Neuronal stem cell (in vitro differentiated cells): ENCODE measurements around the gene RAD51B.
A peak's percentile ranks its signal among the peaks of the same experiment; 100 is the strongest.

Experiments used
- DNase-seq: peaks from one replicate; pipeline ENCODE4 v3.0.0-alpha.2; 2013; ENCODE audit warnings: low spot score
- H2AFZ ChIP-seq: one replicate; pipeline ENCODE4 v1.6.1; 2013; ENCODE audit warnings: mild to moderate bottlenecking, low read length, inconsistent platforms
- H2AK5ac ChIP-seq: 2 replicates; pipeline ENCODE4 v1.6.1; 2013; ENCODE audit warnings: low read depth, mild to moderate bottlenecking, inconsistent platforms, low read length, moderate library complexity, mixed read lengths
- H2BK120ac ChIP-seq: 2 replicates; pipeline ENCODE4 v1.6.1; 2013; ENCODE audit warnings: low read depth, mild to moderate bottlenecking, inconsistent platforms, low read length, moderate library complexity, mixed read lengths
- H2BK12ac ChIP-seq: one replicate; pipeline ENCODE4 v1.6.1; 2013; ENCODE audit warnings: low read length, inconsistent platforms
- H2BK15ac ChIP-seq: 2 replicates; pipeline ENCODE4 v1.6.1; 2013; ENCODE audit warnings: mild to moderate bottlenecking, low read length, inconsistent platforms, mixed read lengths
- H2BK5ac ChIP-seq: one replicate; pipeline ENCODE4 v1.6.1; 2013; ENCODE audit warnings: inconsistent platforms, mild to moderate bottlenecking, low read length, moderate library complexity
- H3K14ac ChIP-seq: one replicate; pipeline ENCODE4 v1.6.1; 2013; ENCODE audit warnings: low read length, inconsistent platforms
- H3K18ac ChIP-seq: 2 replicates; pipeline ENCODE4 v1.6.1; 2013; ENCODE audit warnings: low read length, inconsistent platforms
- H3K23ac ChIP-seq: 2 replicates; pipeline ENCODE4 v1.6.1; 2013; ENCODE audit warnings: low read depth, mild to moderate bottlenecking, mixed read lengths, low read length, inconsistent platforms; ENCODE audit not compliant: poor library complexity
- H3K27ac ChIP-seq: replicated peaks from 3 replicates; pipeline ENCODE4 v1.5.1; 2013; ENCODE audit warnings: low read length, inconsistent platforms
- H3K27me3 ChIP-seq, 3 experiments: 2 replicates each; pipeline ENCODE4 v1.6.1; 2013; ENCODE audit warnings: low read length in 3 of 3, mild to moderate bottlenecking in 2 of 3, inconsistent platforms in 1 of 3, low read depth in 1 of 3, mixed read lengths in 1 of 3, moderate library complexity in 1 of 3; ENCODE audit not compliant: control insufficient read depth in 3 of 3, insufficient read depth in 3 of 3
- H3K36me3 ChIP-seq, 2 donors: replicated peaks in 1 of 2; 2 replicates each; pipeline ENCODE4 v1.6.1; 2013; ENCODE audit warnings: low read length in 2 of 2; ENCODE audit not compliant: control insufficient read depth in 2 of 2, insufficient read depth in 2 of 2
- H3K4ac ChIP-seq: 2 replicates; pipeline ENCODE4 v1.6.1; 2013; ENCODE audit warnings: inconsistent platforms, mild to moderate bottlenecking, low read length, moderate library complexity
- H3K4me1 ChIP-seq, 2 donors: 1 replicate in 1 of 2; 2 replicates in 1 of 2; pipeline ENCODE4 v1.6.1; 2013; ENCODE audit warnings: low read length in 2 of 2, low read depth in 1 of 2; ENCODE audit not compliant: control insufficient read depth in 2 of 2, insufficient read depth in 1 of 2
- H3K4me2 ChIP-seq: one replicate; pipeline ENCODE4 v1.6.1; 2013; ENCODE audit warnings: mild to moderate bottlenecking, low read length, inconsistent platforms; ENCODE audit not compliant: insufficient read depth, poor library complexity, severe bottlenecking
- H3K4me3 ChIP-seq, 2 donors: 2 replicates each; pipeline ENCODE4 v1.5.1; 2013; ENCODE audit warnings: low read length in 2 of 2, mild to moderate bottlenecking in 2 of 2, inconsistent platforms in 1 of 2, moderate library complexity in 1 of 2
- H3K79me1 ChIP-seq: one replicate; pipeline ENCODE4 v1.6.1; 2013; ENCODE audit warnings: low read depth, mild to moderate bottlenecking, inconsistent platforms, low read length, moderate library complexity
- H3K9ac ChIP-seq: one replicate; pipeline ENCODE4 v1.6.1; 2013; ENCODE audit warnings: mild to moderate bottlenecking, low read depth, low read length, inconsistent platforms; ENCODE audit not compliant: poor library complexity
- H3K9me3 ChIP-seq, 2 donors: replicated peaks in 1 of 2; 2 replicates each; pipeline versions ENCODE3 to v1.6.1; 2013; ENCODE audit warnings: low read length in 2 of 2, mild to moderate bottlenecking in 2 of 2, inconsistent platforms in 1 of 2, low read depth in 1 of 2, mixed read lengths in 1 of 2, moderate library complexity in 1 of 2; ENCODE audit not compliant: control insufficient read depth in 2 of 2, insufficient read depth in 1 of 2
- H4K8ac ChIP-seq: one replicate; pipeline ENCODE4 v1.6.1; 2013; ENCODE audit warnings: low read depth, mild to moderate bottlenecking, inconsistent platforms, low read length, moderate library complexity
- H4K91ac ChIP-seq: one replicate; pipeline ENCODE4 v1.6.1; 2013; ENCODE audit warnings: low read length, low read depth, mild to moderate bottlenecking, inconsistent platforms; ENCODE audit not compliant: poor library complexity
- WGBS, 2 donors: extraction: QIAGEN DNeasy Blood & Tissue Kit; methylation state at CpG; one replicate each; pipeline ENCODE4 v1.1.7; 2013; ENCODE audit warnings: missing lambda C conversion rate in 2 of 2, mixed read lengths in 1 of 2; ENCODE audit not compliant: insufficient read length in 2 of 2, insufficient replicate concordance in 1 of 2; ENCODE audit errors: extremely low coverage in 2 of 2; 5-methylcytosine and 5-hydroxymethylcytosine counted together

RAD51B gene

GRCh38 chr14:68702135-68702534 is 882.6 kb downstream of the RAD51B start:
- H2BK12ac ChIP-seq: peak overlapping the region; percentile 41
- peak overlapping the region; percentile 65 for H3K18ac ChIP-seq
- H4K91ac ChIP-seq: peak overlapping the region; percentile 56
- no peak overlapping the region for H3K27ac ChIP-seq
- no CpG with 5 or more reads among the region's 4 CpGs for WGBS, 2 donors
- H2AFZ ChIP-seq: no peak overlapping the region
- no peak overlapping the region for H2BK120ac ChIP-seq
- no peak for DNase-seq
- peak overlapping the region; percentile 63 for H3K9ac ChIP-seq
- peaks cover 5 to 9% of the 10 kb centered on the region in 2 donors for H3K9me3 ChIP-seq
- peak overlapping the region; percentile 75 for H3K14ac ChIP-seq
- H2AK5ac ChIP-seq: peak overlapping the region; percentile 82
- peak overlapping the region; percentile 58 for H3K4ac ChIP-seq
- H3K79me1 ChIP-seq: no peaks in the 10 kb centered on the region
- H3K36me3 ChIP-seq: no peaks in the 10 kb centered on the region
- H3K4me2 ChIP-seq: no peak overlapping the region
- H3K4me1 ChIP-seq: peaks cover 0 to 3% of the 10 kb centered on the region in 2 donors
- H3K4me3 ChIP-seq: no peak overlapping the region
- no peaks in the 10 kb centered on the region for H3K27me3 ChIP-seq
- peak overlapping the region; percentile 77 for H2BK15ac ChIP-seq
- H4K8ac ChIP-seq: no peak overlapping the region
- no peak overlapping the region for H3K23ac ChIP-seq
- H2BK5ac ChIP-seq: no peak overlapping the region

- DNase-seq: no peak
- H2BK12ac ChIP-seq: no peak overlapping the region
- peaks cover 0 to 3% of the 10 kb centered on the region in 2 donors for H3K4me1 ChIP-seq
- H3K4me3 ChIP-seq: no peak overlapping the region
- H3K27me3 ChIP-seq: no peaks in the 10 kb centered on the region
- H4K91ac ChIP-seq: no peak overlapping the region
- no peak overlapping the region for H2BK5ac ChIP-seq
- H3K9me3 ChIP-seq: peaks cover 5 to 9% of the 10 kb centered on the region in 2 donors
- H3K9ac ChIP-seq: no peak overlapping the region
- peak overlapping the region; percentile 76 for H2BK15ac ChIP-seq
- no peak overlapping the region for H2AFZ ChIP-seq
- no peak overlapping the region for H3K4ac ChIP-seq
- H3K79me1 ChIP-seq: no peaks in the 10 kb centered on the region
- no peak overlapping the region for H3K23ac ChIP-seq
- peak overlapping the region; percentile 62 for H2BK120ac ChIP-seq
- no peaks in the 10 kb centered on the region for H3K36me3 ChIP-seq
- H3K18ac ChIP-seq: peak overlapping the region; percentile 70
- H2AK5ac ChIP-seq: peak overlapping the region; percentile 79
- H3K4me2 ChIP-seq: no peak overlapping the region
- H4K8ac ChIP-seq: no peak overlapping the region
- WGBS, 2 donors: no CpG with 5 or more reads among the region's 3 CpGs
- no peak overlapping the region for H3K14ac ChIP-seq
- no peak overlapping the region for H3K27ac ChIP-seq
These were observed 883.0 kb downstream of the RAD51B start for GRCh38 chr14:68702578-68702977.

- Histone ChIP-seq H3K14ac (no peak overlapping the region), H3K27me3 (no peaks in the 10 kb centered on the region), H3K9ac (no peak overlapping the region), H2BK5ac (no peak overlapping the region), H3K79me1 (no peaks in the 10 kb centered on the region), H3K4me3 (no peak overlapping the region), H3K36me3 (no peaks in the 10 kb centered on the region), H4K8ac (no peak overlapping the region), H2BK12ac (no peak overlapping the region), H3K27ac (no peak overlapping the region), H4K91ac (no peak overlapping the region), H2AFZ (no peak overlapping the region), H2AK5ac (peak overlapping the region; percentile 79), H3K4ac (no peak overlapping the region), H2BK120ac (peak overlapping the region; percentile 62), H3K9me3 (peaks cover 5 to 9% of the 10 kb centered on the region in 2 donors), H3K23ac (no peak overlapping the region), H3K4me1 (peaks cover 0 to 3% of the 10 kb centered on the region in 2 donors), H2BK15ac (peak overlapping the region; percentile 76), H3K4me2 (no peak overlapping the region), H3K18ac (peak overlapping the region; percentile 70)
- no CpG with 5 or more reads among the region's 10 CpGs for whole genome bisulfite sequencing, 2 donors
- DNase-seq: no peak
These were observed 883.5 kb downstream of the RAD51B start for GRCh38 chr14:68703093-68703492.

GRCh38 chr14:68704736-68705720 is 885.4 kb downstream of the RAD51B start:
- H3K23ac ChIP-seq: no peak overlapping the region
- no peaks in the 10 kb centered on the region for H3K27me3 ChIP-seq
- H3K4me1 ChIP-seq: peaks cover 0 to 3% of the 10 kb centered on the region in 2 donors
- no peak overlapping the region for H2AFZ ChIP-seq
- peak overlapping the region; percentile 90 for H2BK15ac ChIP-seq
- H3K4me2 ChIP-seq: no peak overlapping the region
- H3K27ac ChIP-seq: no peak overlapping the region
- no peaks in the 10 kb centered on the region for H3K36me3 ChIP-seq
- H4K91ac ChIP-seq: no peak overlapping the region
- no peak overlapping the region for H3K14ac ChIP-seq
- peaks cover 5 to 9% of the 10 kb centered on the region in 2 donors for H3K9me3 ChIP-seq
- H3K18ac ChIP-seq: peak overlapping the region; percentile 87
- H3K4ac ChIP-seq: no peak overlapping the region
- H2BK5ac ChIP-seq: peak overlapping the region; percentile 46
- no peak overlapping the region for H4K8ac ChIP-seq
- H3K9ac ChIP-seq: peak overlapping the region; percentile 50
- peak overlapping the region; percentile 93 for H2BK12ac ChIP-seq
- H3K4me3 ChIP-seq: no peak overlapping the region
- H2AK5ac ChIP-seq: peak overlapping the region; percentile 59
- WGBS, 2 donors: no CpG with 5 or more reads among the region's 16 CpGs
- DNase-seq: no peak
- H2BK120ac ChIP-seq: no peak overlapping the region
- H3K79me1 ChIP-seq: no peaks in the 10 kb centered on the region
